Naive B cell (primary cell): ENCODE results near the gene CAMTA1. TPM values are rescaled to one million over a fixed set of nuclear protein-coding genes. Genes with fewer than 3 reads are reported as not detected.

Source experiments
- ATAC-seq, 2 donors: fragments of 150-1000 bp; cut with Tn5 transposase; 2 replicates each; pipeline ENCODE4 v1.10.0; 2021; ENCODE audit warnings: low read depth in 2 of 2, mild to moderate bottlenecking in 2 of 2, moderate library complexity in 2 of 2
- DNase-seq: peaks from one replicate; pipeline ENCODE4 v3.0.0; 2022
- H3K27ac Mint-ChIP-seq, 6 donors: one replicate each; pipeline ENCODE4 v1.8.0; 2020 to 2022; ENCODE audit warnings: mild to moderate bottlenecking in 6 of 6, mixed read lengths in 6 of 6, moderate library complexity in 5 of 6, inconsistent platforms in 2 of 6
- H3K27me3 Mint-ChIP-seq, 3 donors: one replicate each; pipeline ENCODE4 v1.8.0; 2021 to 2022; ENCODE audit warnings: mixed read lengths in 3 of 3, mild to moderate bottlenecking in 1 of 3
- H3K36me3 Mint-ChIP-seq, 2 donors: one replicate each; pipeline ENCODE4 v1.8.0; 2020 to 2022; ENCODE audit warnings: mixed read lengths in 2 of 2, inconsistent platforms in 1 of 2, mild to moderate bottlenecking in 1 of 2
- H3K4me1 Mint-ChIP-seq, 3 donors: one replicate each; pipeline ENCODE4 v1.8.0; 2020 to 2022; ENCODE audit warnings: mixed read lengths in 3 of 3, inconsistent platforms in 1 of 3, mild to moderate bottlenecking in 1 of 3, moderate library complexity in 1 of 3
- H3K4me3 Mint-ChIP-seq, 8 donors: one replicate each; pipeline ENCODE4 v1.8.0; 2020 to 2022; ENCODE audit warnings: mild to moderate bottlenecking in 8 of 8, mixed read lengths in 8 of 8, moderate library complexity in 8 of 8, inconsistent platforms in 2 of 8
- H3K9me3 Mint-ChIP-seq, 7 donors: one replicate each; pipeline ENCODE4 v1.8.0; 2020 to 2022; ENCODE audit warnings: mixed read lengths in 7 of 7, mild to moderate bottlenecking in 5 of 7, inconsistent platforms in 2 of 7, moderate library complexity in 1 of 7
- polyA plus RNA-seq, 6 donors: library from polyadenylated mRNA; unstranded; fragments of 300-500 nt; fragmentation: Illumina TruSeq; gene quantifications; one replicate each; pipeline ENCODE4 v1.2.3, GENCODE V29; 2021; ENCODE audit warnings: low read depth in 6 of 6

CAMTA1 gene
- polyA plus RNA-seq, 6 donors from 2014 or later: 75.4 to 140 (median 88.8) TPM

DNA sequence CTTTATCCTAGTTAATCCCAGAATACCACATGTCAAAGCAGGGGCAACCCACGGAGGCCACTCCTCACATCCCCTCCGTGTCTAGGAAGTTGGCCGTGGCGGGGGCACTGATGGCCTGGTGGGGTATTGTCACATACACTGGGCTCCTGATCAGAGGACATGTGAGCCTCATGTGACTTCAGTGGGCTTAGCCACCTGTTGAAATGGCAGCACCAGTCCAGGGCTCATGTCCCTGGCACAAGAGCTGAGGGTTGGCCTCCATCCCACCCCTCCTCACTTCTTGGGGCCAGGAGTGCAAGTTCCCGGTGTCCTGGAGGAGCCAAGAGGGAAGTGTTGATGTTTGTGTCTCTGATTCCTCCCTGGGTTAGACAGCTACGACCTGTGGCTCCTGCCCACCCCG lies 313.4 kb downstream of the CAMTA1 start:
- no peak overlapping the region for H3K4me3 Mint-ChIP-seq
- ATAC-seq: no peak
- peaks cover 9 to 29% (median 25%) of the 10 kb centered on the region in 3 donors for H3K27me3 Mint-ChIP-seq
- no peak for DNase-seq
- H3K36me3 Mint-ChIP-seq: no peaks in the 10 kb centered on the region
- no peaks in the 10 kb centered on the region for H3K4me1 Mint-ChIP-seq
- H3K9me3 Mint-ChIP-seq: no peaks in the 10 kb centered on the region
- no peak overlapping the region for H3K27ac Mint-ChIP-seq

DNA sequence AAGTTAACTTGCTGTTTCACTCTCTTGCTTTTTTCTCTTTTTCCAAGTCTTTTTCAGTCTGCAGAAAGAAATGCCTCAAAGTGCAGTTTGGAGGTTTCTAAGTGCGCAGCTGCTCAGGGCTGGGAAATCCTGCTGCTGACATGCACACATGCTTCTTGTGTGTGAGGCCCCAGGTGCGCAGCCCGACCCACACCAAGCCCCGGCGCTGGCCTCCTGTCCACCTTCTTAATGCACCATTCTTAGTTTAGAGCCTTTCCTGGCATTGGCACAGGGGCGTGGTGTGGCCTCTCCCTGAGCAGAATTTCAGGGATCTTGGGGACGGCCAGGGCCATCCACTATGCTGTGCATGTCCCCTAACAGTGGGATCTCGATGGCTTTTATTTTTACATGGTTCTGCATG lies 315.2 kb downstream of the CAMTA1 start:
- Mint-ChIP-seq H3K4me1 (no peaks in the 10 kb centered on the region), H3K9me3 (no peaks in the 10 kb centered on the region), H3K36me3 (no peaks in the 10 kb centered on the region), H3K27me3 (peaks cover 9 to 25% (median 24%) of the 10 kb centered on the region in 3 donors), H3K4me3 (no peak overlapping the region), H3K27ac (peak overlapping the region in 1 of 6 donors; percentile 48)
- no peak for DNase-seq
- no peak for ATAC-seq

DNA sequence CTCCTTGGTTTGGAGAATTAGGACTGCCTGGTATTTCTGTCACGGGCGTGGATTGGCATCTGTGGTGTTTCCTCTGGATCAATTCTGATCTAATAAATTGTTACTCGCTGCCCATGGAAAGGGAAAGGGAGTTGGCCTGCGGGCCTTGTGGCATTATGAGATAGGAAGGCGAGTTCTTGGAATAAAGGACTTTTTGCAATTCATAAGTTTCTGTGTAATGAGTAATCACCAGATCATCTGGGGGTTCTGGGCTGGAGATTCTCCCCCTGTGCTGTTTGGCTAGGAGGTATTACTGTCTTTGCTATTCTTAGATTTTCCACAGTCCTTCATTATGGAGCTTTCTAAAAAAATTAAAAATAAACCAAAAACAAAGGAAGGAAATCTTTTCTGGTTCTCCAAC lies 315.9 kb downstream of the CAMTA1 start:
- Mint-ChIP-seq H3K9me3 (no peaks in the 10 kb centered on the region), H3K27ac (no peak overlapping the region), H3K4me1 (no peaks in the 10 kb centered on the region), H3K27me3 (peaks cover 9 to 24% (median 20%) of the 10 kb centered on the region in 3 donors), H3K36me3 (no peaks in the 10 kb centered on the region), H3K4me3 (no peak overlapping the region)
- DNase-seq (no peak), ATAC-seq (no peak)

DNA sequence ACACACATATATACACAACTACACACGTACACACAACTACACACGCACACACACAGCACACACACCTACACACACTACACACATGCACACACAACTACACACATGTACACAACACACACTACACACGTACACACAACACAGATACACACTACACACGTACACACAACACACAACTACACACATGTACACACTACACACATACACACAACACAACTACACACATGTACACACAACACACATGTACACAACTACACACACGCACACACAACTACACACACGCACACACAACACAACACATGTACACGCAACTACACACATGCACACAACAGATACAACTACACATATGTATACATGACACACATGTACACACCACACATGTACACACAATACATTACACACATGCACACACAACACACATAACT lies 318.1 kb downstream of the CAMTA1 start:
- DNase-seq (no peak), ATAC-seq (no peak)
- Mint-ChIP-seq H3K9me3 (peaks cover 0 to 6% (median 2%) of the 10 kb centered on the region in 7 donors), H3K27me3 (peaks cover 0 to 17% (median 13%) of the 10 kb centered on the region in 3 donors), H3K36me3 (no peaks in the 10 kb centered on the region), H3K27ac (no peak overlapping the region), H3K4me3 (no peak overlapping the region), H3K4me1 (no peaks in the 10 kb centered on the region)

DNA sequence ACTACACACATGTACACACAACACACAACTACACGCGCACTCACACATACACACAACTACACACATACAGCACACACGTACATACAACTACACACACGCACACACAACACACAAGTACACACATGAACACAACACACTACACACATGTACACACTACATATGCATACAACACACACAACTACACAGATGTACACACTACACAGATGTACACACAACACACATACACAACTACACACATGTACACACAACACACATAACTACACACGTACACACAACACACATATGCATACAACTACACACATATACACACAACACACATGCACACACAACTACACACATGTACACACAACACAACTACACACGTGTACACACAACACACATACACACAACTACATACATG lies 318.6 kb downstream of the CAMTA1 start:
- peaks cover 0 to 17% (median 13%) of the 10 kb centered on the region in 3 donors for H3K27me3 Mint-ChIP-seq
- H3K27ac Mint-ChIP-seq: no peak overlapping the region
- H3K4me3 Mint-ChIP-seq: no peak overlapping the region
- DNase-seq (no peak), ATAC-seq (no peak)
- H3K36me3 Mint-ChIP-seq: no peaks in the 10 kb centered on the region
- no peaks in the 10 kb centered on the region for H3K4me1 Mint-ChIP-seq
- peaks cover 0 to 7% (median 3%) of the 10 kb centered on the region in 7 donors for H3K9me3 Mint-ChIP-seq

DNA sequence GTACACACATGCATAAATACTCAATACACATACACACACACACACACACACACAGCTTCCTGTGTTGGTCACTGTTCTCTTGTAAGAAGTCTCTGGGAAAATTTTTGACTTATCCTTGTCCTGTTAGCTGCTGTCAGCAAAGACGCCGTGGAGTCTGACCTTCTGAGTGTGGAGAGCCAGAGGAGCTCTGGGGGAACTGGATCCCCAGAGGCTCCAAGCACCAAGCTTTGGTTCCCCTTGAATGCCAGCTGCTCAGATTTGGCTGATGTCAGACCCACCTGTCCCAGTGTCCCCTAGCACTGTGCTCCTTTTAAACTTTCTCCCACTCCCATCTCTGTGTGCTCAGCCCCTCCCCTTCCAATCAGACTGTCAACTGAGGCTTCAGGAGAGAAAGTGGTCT lies 319.1 kb downstream of the CAMTA1 start:
- Mint-ChIP-seq H3K27me3 (peaks cover 0 to 17% (median 13%) of the 10 kb centered on the region in 3 donors), H3K27ac (peak overlapping the region in 1 of 6 donors; percentile 68), H3K9me3 (peaks cover 0 to 7% (median 3%) of the 10 kb centered on the region in 7 donors), H3K36me3 (no peaks in the 10 kb centered on the region), H3K4me1 (no peaks in the 10 kb centered on the region), H3K4me3 (no peak overlapping the region)
- ATAC-seq (no peak), DNase-seq (no peak)

DNA sequence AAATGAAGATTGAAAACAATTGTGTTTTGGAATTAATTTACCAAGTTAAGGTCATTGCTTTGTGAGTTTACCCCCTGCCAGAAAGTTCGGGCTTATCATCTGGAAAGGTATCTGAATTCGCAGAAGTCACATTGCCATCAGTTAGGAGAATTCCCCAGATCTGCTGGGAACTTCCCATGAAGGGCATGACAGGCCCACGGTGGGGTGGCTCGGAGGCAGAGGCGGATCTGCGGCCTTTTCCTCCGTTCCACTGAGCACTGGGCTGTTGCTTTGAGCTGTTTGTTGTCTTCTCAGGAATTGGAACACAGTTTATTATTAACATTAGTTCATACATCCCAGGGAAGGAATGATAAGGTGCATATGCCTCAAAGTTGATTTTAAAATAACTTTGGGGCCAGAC lies 320.0 kb downstream of the CAMTA1 start:
- Mint-ChIP-seq H3K27ac (no peak overlapping the region), H3K27me3 (peaks cover 0 to 13% (median 11%) of the 10 kb centered on the region in 3 donors), H3K36me3 (no peaks in the 10 kb centered on the region)

DNA sequence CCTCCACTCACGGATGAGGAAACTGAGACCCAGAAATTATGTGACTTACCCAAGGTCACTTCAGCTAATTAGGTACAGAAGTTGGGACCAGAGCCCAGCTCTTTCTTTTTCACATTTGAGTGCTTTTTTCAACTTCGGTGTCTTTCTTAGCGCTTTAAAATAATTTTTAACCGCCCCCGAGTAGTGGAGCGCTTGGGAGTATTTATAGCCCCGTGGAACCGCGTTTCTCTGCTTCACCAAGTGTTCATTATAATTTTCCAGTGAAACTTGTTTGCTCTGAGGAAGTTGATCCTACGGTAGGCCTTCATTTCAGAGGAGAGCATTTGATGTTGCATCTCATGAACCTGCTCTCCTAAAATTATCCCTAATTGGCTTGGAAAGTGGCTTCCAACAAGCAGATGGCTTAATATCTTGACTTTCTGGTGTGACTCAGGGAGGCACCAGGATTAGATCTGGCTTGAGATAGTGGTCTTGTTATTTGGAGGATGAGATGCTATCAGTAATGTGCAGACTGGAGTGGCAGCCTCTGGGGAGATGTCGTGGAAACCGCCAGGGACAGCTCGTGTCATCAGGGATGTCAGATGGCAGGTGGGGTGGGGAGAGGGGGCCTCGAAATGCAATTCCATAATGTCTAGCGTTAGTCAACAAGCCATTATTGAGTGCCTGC lies 321.3 kb downstream of the CAMTA1 start:
- ATAC-seq (no peak), DNase-seq (no peak)
- H3K4me3 Mint-ChIP-seq: no peak overlapping the region
- peaks cover 5 to 19% (median 15%) of the 10 kb centered on the region in 3 donors for H3K27me3 Mint-ChIP-seq
- no peaks in the 10 kb centered on the region for H3K4me1 Mint-ChIP-seq
- H3K9me3 Mint-ChIP-seq: peaks cover 0 to 7% (median 3%) of the 10 kb centered on the region in 7 donors
- no peak overlapping the region for H3K27ac Mint-ChIP-seq
- no peaks in the 10 kb centered on the region for H3K36me3 Mint-ChIP-seq

More for the DNA sequence above, 320.0 kb downstream of the CAMTA1 start:
- H3K4me1 Mint-ChIP-seq: no peaks in the 10 kb centered on the region
- DNase-seq: no peak
- H3K4me3 Mint-ChIP-seq: no peak overlapping the region
- no peak for ATAC-seq
- peaks cover 0 to 7% (median 3%) of the 10 kb centered on the region in 7 donors for H3K9me3 Mint-ChIP-seq

DNA sequence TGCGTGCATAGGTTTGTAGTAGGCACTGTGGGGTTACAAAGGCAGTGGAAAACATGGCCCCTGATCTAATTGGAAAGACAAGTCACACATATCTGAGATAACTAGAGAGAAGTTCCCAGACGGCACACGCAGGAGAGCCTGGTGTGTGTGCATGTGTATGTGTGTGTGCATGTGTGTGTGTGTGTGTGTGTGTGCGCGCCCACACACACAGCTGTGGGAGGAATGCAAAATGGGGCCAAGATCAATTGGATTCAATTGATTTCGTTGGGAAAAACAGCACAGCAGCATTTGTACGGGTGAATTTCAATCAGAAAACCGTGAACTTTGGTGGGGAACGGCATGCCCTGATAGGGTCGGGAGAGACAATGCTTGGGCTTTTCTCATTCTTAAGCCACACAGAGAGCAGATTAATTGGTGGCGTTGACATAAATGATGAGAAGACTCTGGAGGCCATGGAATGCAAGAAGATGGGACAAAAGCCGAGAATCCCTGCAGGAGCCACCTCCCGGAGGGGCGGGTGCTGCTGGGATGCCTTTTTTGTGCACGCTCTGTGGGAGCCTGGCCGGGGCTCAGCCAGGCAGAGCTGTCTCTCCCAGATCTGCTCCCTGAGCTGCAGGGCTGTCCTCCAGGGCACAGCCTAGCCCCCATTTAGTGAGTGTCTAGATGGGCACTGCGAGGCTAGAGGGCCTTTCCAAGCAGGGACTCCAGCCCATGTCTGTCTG lies 322.0 kb downstream of the CAMTA1 start:
- H3K4me3 Mint-ChIP-seq: peak overlapping the region in 1 of 8 donors; percentile 5
- H3K27ac Mint-ChIP-seq: no peak overlapping the region
- H3K27me3 Mint-ChIP-seq: peaks cover 5 to 22% (median 15%) of the 10 kb centered on the region in 3 donors
- DNase-seq: no peak
- ATAC-seq: no peak
- H3K4me1 Mint-ChIP-seq: no peaks in the 10 kb centered on the region
- peaks cover 0 to 7% (median 3%) of the 10 kb centered on the region in 7 donors for H3K9me3 Mint-ChIP-seq
- no peaks in the 10 kb centered on the region for H3K36me3 Mint-ChIP-seq

DNA sequence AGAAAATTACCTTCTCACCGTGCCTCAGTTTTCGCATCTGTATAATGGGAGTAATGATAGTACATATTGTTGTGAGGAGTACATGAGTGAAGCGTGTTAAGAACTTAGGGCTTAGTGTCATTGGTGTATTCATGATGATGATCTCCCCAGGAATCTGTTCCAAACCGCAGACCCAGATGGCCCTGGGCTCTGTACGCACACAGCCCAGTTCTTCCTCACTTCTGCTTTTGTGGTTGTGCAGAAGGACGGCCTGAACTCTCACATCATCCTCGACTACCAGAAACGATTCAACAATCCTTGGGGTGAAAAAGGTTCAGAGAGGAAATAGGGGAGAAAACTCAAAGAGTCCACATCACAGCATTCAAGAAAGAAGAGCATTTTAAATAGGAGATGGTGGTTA lies 323.0 kb downstream of the CAMTA1 start:
- ATAC-seq (no peak), DNase-seq (no peak)
- Mint-ChIP-seq H3K27me3 (peaks cover 5 to 32% (median 24%) of the 10 kb centered on the region in 3 donors), H3K27ac (no peak overlapping the region), H3K9me3 (peaks cover 0 to 12% (median 4%) of the 10 kb centered on the region in 7 donors), H3K4me3 (no peak overlapping the region), H3K4me1 (no peaks in the 10 kb centered on the region), H3K36me3 (no peaks in the 10 kb centered on the region)

DNA sequence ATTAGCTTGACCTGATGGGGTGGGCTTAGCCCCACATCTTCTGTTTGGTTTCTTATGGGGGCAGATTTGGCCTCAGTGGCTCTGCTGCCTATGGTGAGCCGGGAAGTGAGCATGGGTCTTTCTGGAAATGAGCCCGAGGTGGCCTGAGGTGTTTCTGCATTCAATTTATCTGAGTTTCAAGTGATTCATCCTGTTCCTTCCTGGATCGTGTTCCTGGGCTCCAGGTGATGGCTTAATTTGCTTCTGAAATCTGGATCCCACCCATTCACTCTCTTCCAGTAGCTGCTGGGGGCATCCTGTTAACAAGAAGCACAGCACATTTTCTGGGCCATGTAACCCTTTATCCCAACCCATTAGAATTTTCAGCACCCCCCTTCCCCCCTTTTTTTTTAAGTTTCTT lies 324.6 kb downstream of the CAMTA1 start:
- no peak for ATAC-seq
- no peaks in the 10 kb centered on the region for H3K4me1 Mint-ChIP-seq
- H3K27me3 Mint-ChIP-seq: peaks cover 5 to 34% (median 25%) of the 10 kb centered on the region in 3 donors
- H3K27ac Mint-ChIP-seq: no peak overlapping the region
- no peak for DNase-seq
- H3K36me3 Mint-ChIP-seq: no peaks in the 10 kb centered on the region
- peaks cover 3 to 19% (median 6%) of the 10 kb centered on the region in 7 donors for H3K9me3 Mint-ChIP-seq
- H3K4me3 Mint-ChIP-seq: no peak overlapping the region

DNA sequence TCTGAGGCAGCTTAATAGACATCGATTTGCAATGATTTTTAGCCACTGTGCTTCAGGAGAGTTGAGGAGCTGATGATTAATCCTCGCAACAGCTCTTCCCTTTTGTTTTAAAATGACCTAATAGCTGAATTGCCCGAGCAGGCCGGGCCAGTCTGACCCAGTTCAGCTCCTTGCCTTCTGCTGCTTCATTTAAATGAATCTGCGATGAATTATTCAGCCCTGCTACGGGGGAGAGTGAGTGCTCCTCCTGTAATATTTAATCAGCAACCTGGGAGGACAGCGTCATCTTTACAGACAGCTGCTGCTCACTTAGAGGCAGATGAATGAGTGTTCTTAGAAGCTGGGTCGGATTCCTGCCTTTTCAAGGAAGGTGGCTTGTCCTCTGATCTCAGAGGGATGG lies 325.1 kb downstream of the CAMTA1 start:
- ATAC-seq (no peak), DNase-seq (no peak)
- Mint-ChIP-seq H3K9me3 (peaks cover 3 to 19% (median 6%) of the 10 kb centered on the region in 7 donors), H3K36me3 (no peaks in the 10 kb centered on the region), H3K27ac (no peak overlapping the region), H3K4me3 (no peak overlapping the region), H3K27me3 (peaks cover 5 to 34% (median 25%) of the 10 kb centered on the region in 3 donors), H3K4me1 (no peaks in the 10 kb centered on the region)

DNA sequence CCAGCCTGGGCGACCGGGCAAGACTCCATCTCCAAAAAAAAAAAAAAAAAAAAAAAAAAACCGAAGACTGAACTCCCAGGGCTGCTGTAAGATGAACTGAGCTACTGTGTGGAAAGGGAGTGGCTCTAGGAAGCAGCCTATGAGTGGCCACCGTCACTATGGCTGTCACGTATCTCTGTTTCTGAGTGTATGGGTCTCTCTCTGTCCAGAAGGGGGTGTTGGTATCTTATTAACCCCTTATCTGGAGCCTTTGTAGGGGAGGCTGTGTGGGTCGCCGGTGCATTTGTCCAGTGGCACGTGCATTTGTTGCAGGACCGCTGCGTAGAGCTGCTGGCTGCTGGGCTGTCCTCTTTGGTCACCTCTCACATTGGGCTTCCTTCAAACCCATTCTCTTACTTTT lies 326.6 kb downstream of the CAMTA1 start:
- H3K9me3 Mint-ChIP-seq: peaks cover 6 to 27% (median 11%) of the 10 kb centered on the region in 7 donors
- H3K27me3 Mint-ChIP-seq: peaks cover 5 to 33% (median 23%) of the 10 kb centered on the region in 3 donors
- H3K4me1 Mint-ChIP-seq: no peaks in the 10 kb centered on the region
- no peak overlapping the region for H3K4me3 Mint-ChIP-seq
- ATAC-seq (no peak), DNase-seq (no peak)
- H3K27ac Mint-ChIP-seq: no peak overlapping the region
- peaks cover 0 to 8% of the 10 kb centered on the region in 2 donors for H3K36me3 Mint-ChIP-seq

DNA sequence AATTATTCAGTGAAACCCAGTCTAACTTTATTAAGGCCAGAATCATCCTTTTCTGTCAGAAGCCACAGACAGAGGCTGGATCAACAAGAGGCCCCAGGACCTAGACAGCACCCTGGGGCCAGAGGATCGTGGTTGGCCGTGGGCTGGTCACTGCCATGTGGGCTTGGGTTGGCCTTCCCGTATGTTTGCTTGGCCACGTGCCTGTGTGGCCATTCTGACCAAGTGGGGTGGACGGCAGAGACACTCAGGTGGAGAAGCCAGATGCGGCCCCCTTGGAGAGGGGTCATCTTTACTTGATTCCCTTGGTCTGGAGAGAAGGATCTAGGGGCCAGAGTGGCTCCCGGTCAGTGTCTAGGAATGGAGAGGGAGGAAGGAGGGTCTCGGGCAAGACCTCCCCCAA lies 327.9 kb downstream of the CAMTA1 start:
- DNase-seq (no peak), ATAC-seq (no peak)
- peaks cover 5 to 28% (median 18%) of the 10 kb centered on the region in 3 donors for H3K27me3 Mint-ChIP-seq
- H3K9me3 Mint-ChIP-seq: peaks cover 6 to 23% (median 12%) of the 10 kb centered on the region in 7 donors
- no peaks in the 10 kb centered on the region for H3K4me1 Mint-ChIP-seq
- no peak overlapping the region for H3K27ac Mint-ChIP-seq
- peaks cover 0 to 8% of the 10 kb centered on the region in 2 donors for H3K36me3 Mint-ChIP-seq
- no peak overlapping the region for H3K4me3 Mint-ChIP-seq
